ACC112 (cell line): ENCODE data around the gene HOMEZ.

Experiments
- H2AFZ ChIP-seq: fragments of 200-600 bp; sonication (generic); one replicate; pipeline ENCODE4 v1.6.0; 2017; ENCODE audit warnings: antibody characterized with exemption, low read length; ENCODE audit not compliant: unreplicated experiment
- H3K27ac ChIP-seq: fragments of 200-600 bp; sonication (generic); 2 replicates; pipeline ENCODE4 v1.5.1; 2014; ENCODE audit warnings: low read depth, mild to moderate bottlenecking, antibody characterized with exemption, low read length, moderate library complexity
- H3K27me3 ChIP-seq: fragments of 200-600 bp; sonication (generic); 2 replicates; pipeline ENCODE4 v1.6.1; 2014; ENCODE audit warnings: mild to moderate bottlenecking, antibody characterized with exemption, low read length, moderate library complexity, mixed read lengths; ENCODE audit not compliant: insufficient read depth
- H3K36me3 ChIP-seq: fragments of 200-600 bp; sonication (generic); 2 replicates; pipeline ENCODE4 v1.6.1; 2016; ENCODE audit warnings: mild to moderate bottlenecking, antibody characterized with exemption, low read length, moderate library complexity, mixed read lengths; ENCODE audit not compliant: insufficient read depth
- H3K4me1 ChIP-seq: fragments of 200-600 bp; sonication (generic); one replicate; pipeline ENCODE4 v1.6.1; 2016; ENCODE audit warnings: low read length, mixed read lengths; ENCODE audit not compliant: insufficient read depth, unreplicated experiment, control insufficient read depth
- H3K4me3 ChIP-seq: fragments of 200-600 bp; sonication (generic); 2 replicates; pipeline ENCODE4 v1.5.1; 2014; ENCODE audit warnings: mild to moderate bottlenecking, low read depth, low read length
- H3K79me2 ChIP-seq: fragments of 200-600 bp; sonication (generic); one replicate; pipeline ENCODE4 v1.6.0; 2016; ENCODE audit warnings: low read length; ENCODE audit not compliant: control insufficient read depth, unreplicated experiment, insufficient read depth

The HOMEZ gene

GRCh38 chr14:23307146-23307530 lies 21.2 kb upstream of the HOMEZ start:
- peak overlapping the region; percentile 66 for H3K27ac ChIP-seq
- peaks cover 15% of the 10 kb centered on the region for H3K36me3 ChIP-seq
- H3K4me1 ChIP-seq = peaks cover 32% of the 10 kb centered on the region
- no peak overlapping the region for H2AFZ ChIP-seq
- H3K27me3 ChIP-seq = no peaks in the 10 kb centered on the region
- H3K4me3 ChIP-seq = peak overlapping the region; percentile 94
- H3K79me2 ChIP-seq = peaks cover 53% of the 10 kb centered on the region

GRCh38 chr14:23306412-23307145 lies 20.6 kb upstream of the HOMEZ start, which contains the start of gene BCL2L2:
Gene BCL2L2 (plus strand): TSS chr14:23306833. CDS start chr14:23307768, 935 bp downstream.
- Histone ChIP-seq H3K36me3 (peaks cover 11% of the 10 kb centered on the region), H2AFZ (peak within 1 kb of the TSS; percentile 47), H3K79me2 (peaks cover 48% of the 10 kb centered on the region), H3K4me1 (peaks cover 32% of the 10 kb centered on the region), H3K4me3 (peak within 1 kb of the TSS; percentile 94), H3K27me3 (no peaks in the 10 kb centered on the region), H3K27ac (peak within 1 kb of the TSS; percentile 66)

GRCh38 chr14:23302290-23303225 lies 16.6 kb upstream of the HOMEZ start, which contains the start of gene PPP1R3E:
Gene PPP1R3E (minus strand): TSS chr14:23302859. CDS start chr14:23302576, 283 bp downstream.
- peak within 1 kb of the TSS; percentile 96 for H2AFZ ChIP-seq
- H3K36me3 ChIP-seq = no peaks in the 10 kb centered on the region
- H3K27ac ChIP-seq = peak within 1 kb of the TSS; percentile 81
- H3K27me3 ChIP-seq = no peaks in the 10 kb centered on the region
- H3K4me3 ChIP-seq = peak within 1 kb of the TSS; percentile 95
- H3K79me2 ChIP-seq = peaks cover 15% of the 10 kb centered on the region
- H3K4me1 ChIP-seq = peaks cover 35% of the 10 kb centered on the region

GRCh38 chr14:23301969-23302289 lies 16.0 kb upstream of the HOMEZ start:
- Histone ChIP-seq H3K4me1 (peaks cover 34% of the 10 kb centered on the region), H3K36me3 (no peaks in the 10 kb centered on the region), H3K27ac (peak overlapping the region; percentile 81), H2AFZ (peak overlapping the region; percentile 96), H3K79me2 (peaks cover 9% of the 10 kb centered on the region), H3K27me3 (no peaks in the 10 kb centered on the region), H3K4me3 (peak overlapping the region; percentile 95)

- H3K79me2 ChIP-seq = peaks cover 6% of the 10 kb centered on the region
- H3K4me1 ChIP-seq = peaks cover 34% of the 10 kb centered on the region
- no peaks in the 10 kb centered on the region for H3K36me3 ChIP-seq
- peak overlapping the region; percentile 95 for H3K4me3 ChIP-seq
- H3K27me3 ChIP-seq = no peaks in the 10 kb centered on the region
- H3K27ac ChIP-seq = peak overlapping the region; percentile 98
- peak overlapping the region; percentile 53 for H2AFZ ChIP-seq
These were observed 15.5 kb upstream of the HOMEZ start for GRCh38 chr14:23301288-23301968.

- H3K79me2 ChIP-seq = peaks cover 6% of the 10 kb centered on the region
- H3K27me3 ChIP-seq = no peaks in the 10 kb centered on the region
- H2AFZ ChIP-seq = peak overlapping the region; percentile 82
- peaks cover 30% of the 10 kb centered on the region for H3K4me1 ChIP-seq
- H3K27ac ChIP-seq = peak overlapping the region; percentile 98
- H3K4me3 ChIP-seq = peak overlapping the region; percentile 92
- H3K36me3 ChIP-seq = no peaks in the 10 kb centered on the region
These were observed 14.8 kb upstream of the HOMEZ start for GRCh38 chr14:23300687-23301223.

- H3K4me3 ChIP-seq = peak overlapping the region; percentile 92
- peak overlapping the region; percentile 98 for H3K27ac ChIP-seq
- peak overlapping the region; percentile 17 for H2AFZ ChIP-seq
- peaks cover 28% of the 10 kb centered on the region for H3K4me1 ChIP-seq
- H3K36me3 ChIP-seq = no peaks in the 10 kb centered on the region
- peaks cover 6% of the 10 kb centered on the region for H3K79me2 ChIP-seq
- H3K27me3 ChIP-seq = no peaks in the 10 kb centered on the region
These were observed 14.2 kb upstream of the HOMEZ start for GRCh38 chr14:23299986-23300686.

- peak overlapping the region; percentile 92 for H3K4me3 ChIP-seq
- no peak overlapping the region for H2AFZ ChIP-seq
- H3K27me3 ChIP-seq = no peaks in the 10 kb centered on the region
- peaks cover 6% of the 10 kb centered on the region for H3K79me2 ChIP-seq
- H3K36me3 ChIP-seq = no peaks in the 10 kb centered on the region
- H3K4me1 ChIP-seq = peaks cover 34% of the 10 kb centered on the region
- H3K27ac ChIP-seq = peak overlapping the region; percentile 98
These were observed 13.5 kb upstream of the HOMEZ start for GRCh38 chr14:23299211-23299957.

GRCh38 chr14:23297611-23298277 lies 11.8 kb upstream of the HOMEZ start:
- no peaks in the 10 kb centered on the region for H3K27me3 ChIP-seq
- H3K79me2 ChIP-seq = peaks cover 6% of the 10 kb centered on the region
- H3K4me1 ChIP-seq = peaks cover 34% of the 10 kb centered on the region
- H2AFZ ChIP-seq = no peak overlapping the region
- H3K27ac ChIP-seq = peak overlapping the region; percentile 98
- no peaks in the 10 kb centered on the region for H3K36me3 ChIP-seq
- H3K4me3 ChIP-seq = 0 out of 2 replicates have a peak overlapping the region, but pooled peaks have one; percentile 59
